Lung (tissue), 12 donors: ENCODE measurements around the gene PAPLN. TPM values are rescaled to one million over a fixed set of nuclear protein-coding genes. Genes with fewer than 3 reads are reported as not detected.

Source experiments
- ATAC-seq: fragments of 200-7000 bp; cut with Tn5 transposase; one replicate; pipeline ENCODE4 v1.9.1; 2020; ENCODE audit warnings: moderate number of reproducible peaks; ENCODE audit not compliant: insufficient read depth, low FRiP score
- DNase-seq, 3 donors: peaks; one replicate each; pipeline ENCODE4 v3.0.0-alpha.2; 2013 to 2017
- H3K27ac ChIP-seq, 2 donors: one replicate each; pipeline ENCODE4 v1.5.1; 2013; ENCODE audit warnings: mild to moderate bottlenecking in 2 of 2, moderate library complexity in 2 of 2, control low read depth in 1 of 2, inconsistent platforms in 1 of 2, low read depth in 1 of 2, low read length in 1 of 2
- H3K27me3 ChIP-seq, 3 donors: one replicate each; pipeline ENCODE4 v1.5.1; 2013; ENCODE audit warnings: low read length in 2 of 3; ENCODE audit not compliant: control insufficient read depth in 3 of 3, insufficient read depth in 3 of 3
- H3K36me3 ChIP-seq, 4 donors: one replicate each; pipeline ENCODE4 v1.5.1; 2013; ENCODE audit warnings: low read length in 4 of 4, mild to moderate bottlenecking in 1 of 4, moderate library complexity in 1 of 4; ENCODE audit not compliant: control insufficient read depth in 4 of 4, insufficient read depth in 4 of 4
- H3K4me1 ChIP-seq, 5 donors: one replicate each; pipeline ENCODE4 v1.5.1; 2013; ENCODE audit warnings: low read length in 5 of 5, mild to moderate bottlenecking in 2 of 5, moderate library complexity in 1 of 5; ENCODE audit not compliant: control insufficient read depth in 5 of 5, insufficient read depth in 5 of 5
- H3K4me3 ChIP-seq: one replicate; pipeline ENCODE4 v1.5.1; 2013; ENCODE audit warnings: mild to moderate bottlenecking, control low read depth, moderate library complexity
- H3K9ac ChIP-seq, 2 donors: one replicate each; pipeline ENCODE4 v1.5.1; 2013; ENCODE audit warnings: low read length in 2 of 2, control low read depth in 1 of 2; ENCODE audit not compliant: insufficient read depth in 1 of 2
- H3K9me3 ChIP-seq, 4 donors: one replicate each; pipeline ENCODE4 v1.5.1; 2013; ENCODE audit warnings: low read length in 3 of 4, mild to moderate bottlenecking in 1 of 4, moderate library complexity in 1 of 4; ENCODE audit not compliant: control insufficient read depth in 4 of 4, insufficient read depth in 3 of 4
- CTCF ChIP-seq: IDR thresholded peaks from 2 replicates; pipeline ENCODE4 v1.5.1; 2012; ENCODE audit warnings: mild to moderate bottlenecking; ENCODE audit errors: control extremely low read depth, extremely low read depth
- WGBS, 2 donors: extraction: QIAGEN DNeasy Blood & Tissue Kit; methylation state at CpG; one replicate each; pipeline ENCODE4 v1.1.7; 2013; 5-methylcytosine and 5-hydroxymethylcytosine counted together
- polyA plus RNA-seq, 2 donors: library from polyadenylated mRNA; stranded (reverse); fragments of 200-250 nt; gene quantifications; one replicate each; pipeline ENCODE4 v1.2.1, GENCODE V29; 2013
- total RNA-seq, 2 donors: library from RNA; depleted of rRNA in 1 of 2; stranded (reverse); fragments of >200 nt in 1 of 2; gene quantifications; one replicate each; pipeline ENCODE4 v1.2.1, GENCODE V29; 2014 to 2021
- donor health status: control.
- donor health status: control.
- donor health status: Bipolar disorder and iron deficiency.
- donor health status: healthy.
- donor health status: DM: yes; HTN: yes; CAD: no.

Gene PAPLN
- total and polyA plus RNA-seq, 4 donors, result 2.9 to 18.0 (median 8.3) TPM

GRCh38 chr14:73250781-73251500 lies 13.6 kb downstream of the PAPLN start:
- WGBS, 2 donors, result 91 to 93% methylated on average over 27 of the region's 27 CpGs
- H3K4me1 ChIP-seq, result no peaks in the 10 kb centered on the region
- H3K36me3 ChIP-seq, result no peaks in the 10 kb centered on the region
- no peaks in the 10 kb centered on the region for H3K27me3 ChIP-seq
- DNase-seq (no peak), ATAC-seq (no peak)
- no peak overlapping the region for H3K9ac ChIP-seq
- no peaks in the 10 kb centered on the region for H3K9me3 ChIP-seq
- H3K4me3 ChIP-seq, result no peak overlapping the region
- no peak overlapping the region for H3K27ac ChIP-seq
- TF ChIP-seq CTCF, result no peak

GRCh38 chr14:73251516-73252215 lies 14.4 kb downstream of the PAPLN start:
- DNase-seq (no peak), ATAC-seq (no peak)
- Histone ChIP-seq H3K4me3 (no peak overlapping the region), H3K9ac (no peak overlapping the region), H3K27me3 (no peaks in the 10 kb centered on the region), H3K9me3 (no peaks in the 10 kb centered on the region), H3K27ac (no peak overlapping the region), H3K4me1 (no peaks in the 10 kb centered on the region), H3K36me3 (no peaks in the 10 kb centered on the region)
- no peak for TF ChIP-seq CTCF
- 95 to 96% methylated on average over 30 of the region's 30 CpGs for WGBS, 2 donors

GRCh38 chr14:73252491-73253322 lies 15.4 kb downstream of the PAPLN start:
- H3K4me3 ChIP-seq, result no peak overlapping the region
- TF ChIP-seq CTCF, result no peak
- WGBS, 2 donors, result 89 to 92% methylated on average over 29 of the region's 29 CpGs
- DNase-seq (no peak), ATAC-seq (no peak)
- H3K36me3 ChIP-seq, result no peaks in the 10 kb centered on the region
- H3K27ac ChIP-seq, result no peak overlapping the region
- H3K9ac ChIP-seq, result no peak overlapping the region
- H3K4me1 ChIP-seq, result no peaks in the 10 kb centered on the region
- H3K9me3 ChIP-seq, result no peaks in the 10 kb centered on the region
- H3K27me3 ChIP-seq, result no peaks in the 10 kb centered on the region
